Measurements from ENCODE around the gene NOXO1. TPM values are rescaled to one million over a fixed set of nuclear protein-coding genes. Genes with fewer than 3 reads are reported as not detected.
A peak's percentile ranks its signal among the peaks of the same experiment; 100 is the strongest.

The NOXO1 gene
- total RNA-seq, 2 experiments from 2014 or later = 0.56 to 0.99 TPM

- no peak overlapping the region for H3K27ac ChIP-seq (ENCODE audit: low read depth in 1 of 2, low read length in 2 of 2)
- no peaks in the 10 kb centered on the region for H3K9me3 Mint-ChIP-seq
- TF ChIP-seq CTCF (IDR thresholded peaks at IDR 0.05) = no peak
- H3K4me3 Mint-ChIP-seq = peak overlapping the region; percentile 88
- ATAC-seq (ENCODE audit: poor library complexity) = peak; percentile 22
- peak in 1 of 14 experiments; percentile 25 for DNase-seq
- H3K27ac Mint-ChIP-seq = peak overlapping the region; percentile 42
- H3K36me3 ChIP-seq (ENCODE audit: insufficient read depth, low read length) = no peaks in the 10 kb centered on the region
- intact Hi-C loops (cut with DNase I, micrococcal nuclease) = loop anchor here (1.0 to 2.0 kb wide), 4 partner anchors 66 to 156 kb away; partner anchors contain the start of genes EME2 (in 2 of the 2) and MRPS34 (in 2 of the 2)
- H3K4me1 ChIP-seq (ENCODE audit: insufficient read depth, low read length) = peaks cover 11% of the 10 kb centered on the region
- H3K27me3 Mint-ChIP-seq = peaks cover 9% of the 10 kb centered on the region
- peak overlapping the region; percentile 42 for H3K4me3 ChIP-seq (ENCODE audit: low read length)
- no peaks in the 10 kb centered on the region for H3K36me3 Mint-ChIP-seq (ENCODE audit: low read depth)
- peaks cover under 1 to 2% of the 10 kb centered on the region in 2 experiments for H3K27me3 ChIP-seq (ENCODE audit: control insufficient read depth in 1 of 2, insufficient read depth in 2 of 2, low read length in 2 of 2)
- POLR2A ChIA-PET = interaction anchor here (0.6 to 1.5 kb wide), 4 partner anchors 12 to 226 kb away, joined by 3 to 8 read pairs (median 3); partner anchors contain the start of genes NUBP2, SPSB3 and TRAF7
- H3K4me1 Mint-ChIP-seq (ENCODE audit: low read depth) = no peaks in the 10 kb centered on the region
- no peaks in the 10 kb centered on the region for H3K9me3 ChIP-seq (ENCODE audit: control insufficient read depth in 1 of 2, insufficient read depth in 1 of 2, low read length in 2 of 2)
- CTCF ChIA-PET = interaction anchor here (0.6 to 1.2 kb wide), 3 partner anchors 63 to 566 kb away, joined by 3 read pairs; no protein-coding TSS in a partner anchor
Observed at GRCh38 chr16:1929105-1929504, 52.2 kb downstream of the NOXO1 start.

Other genes starting within 250 kb of the NOXO1 start
- gene NME3, start 209.9 kb downstream of the NOXO1 start, total RNA-seq = 10 to 100 TPM; 46.2 to 54.2 TPM
- gene EME2, start 208.7 kb downstream of the NOXO1 start, total RNA-seq = 10 to 100 TPM; 28.6 to 30.8 TPM
- gene MRPS34, start 208.3 kb downstream of the NOXO1 start, total RNA-seq = 10 to 100 TPM; 25.5 to 26.9 TPM
- 10 to 100 TPM; 86.3 to 87.6 TPM for gene SPSB3, start 198.9 kb downstream of the NOXO1 start, total RNA-seq
- gene NUBP2, start 198.5 kb downstream of the NOXO1 start, total RNA-seq = 10 to 100 TPM; 36.4 to 38.1 TPM
- gene IGFALS, start 187.8 kb downstream of the NOXO1 start, total RNA-seq = under 1 TPM; 0.67 to 0.80 TPM
- gene HAGH, start 154.6 kb downstream of the NOXO1 start, total RNA-seq = 10 to 100 TPM; 20.9 to 22.7 TPM
- 1 to 10 TPM; 4.1 to 4.5 TPM for gene FAHD1, start 154.3 kb downstream of the NOXO1 start, total RNA-seq
- gene MEIOB, start 109.3 kb downstream of the NOXO1 start, total RNA-seq = not detected
- gene HS3ST6, start 63.1 kb downstream of the NOXO1 start, total RNA-seq = not detected
- gene MSRB1, start 38.3 kb downstream of the NOXO1 start, total RNA-seq = 1 to 10 TPM; 2.3 to 2.4 TPM
- gene RPL3L, start 26.8 kb downstream of the NOXO1 start, total RNA-seq = not detected
- 10 to 100 TPM; 40.7 to 41.1 TPM for gene NDUFB10, start 21.9 kb downstream of the NOXO1 start, total RNA-seq
- 1,000 to 10,000 TPM; 3,604 to 3,755 TPM for gene RPS2, start 16.6 kb downstream of the NOXO1 start, total RNA-seq
- not detected for gene RNF151, start 14.6 kb downstream of the NOXO1 start, total RNA-seq
- 10 to 100 TPM; 12.7 to 15.5 TPM for gene TBL3, start 9.4 kb downstream of the NOXO1 start, total RNA-seq
- gene GFER, start 2.7 kb upstream of the NOXO1 start, total RNA-seq = 10 to 100 TPM; 14.5 TPM
- 1 to 10 TPM; 3.8 to 3.9 TPM for gene SYNGR3, start 8.5 kb upstream of the NOXO1 start, total RNA-seq
- gene ZNF598, start 28.4 kb upstream of the NOXO1 start, total RNA-seq = 10 to 100 TPM; 39.7 to 43.6 TPM
- gene NPW, start 38.3 kb upstream of the NOXO1 start, total RNA-seq = under 1 TPM in 1 of 2 experiments, not detected in 1; 0.80 TPM
- 1 to 10 TPM; 1.9 to 2.0 TPM for gene NHERF2, start 45.4 kb upstream of the NOXO1 start, total RNA-seq
- gene NTHL1, start 66.4 kb upstream of the NOXO1 start, total RNA-seq = 1 to 10 TPM; 2.7 to 2.9 TPM
- 10 to 100 TPM; 83.0 to 85.0 TPM for gene TSC2, start 66.5 kb upstream of the NOXO1 start, total RNA-seq
- 10 to 100 TPM; 80.3 to 85.6 TPM for gene PKD1, start 154.4 kb upstream of the NOXO1 start, total RNA-seq
- gene RAB26, start 167.2 kb upstream of the NOXO1 start, total RNA-seq = not detected
- 10 to 100 TPM; 19.9 to 24.0 TPM for gene TRAF7, start 174.3 kb upstream of the NOXO1 start, total RNA-seq
- under 1 TPM in 1 of 2 experiments, not detected in 1; 0.06 TPM for gene CASKIN1, start 215.1 kb upstream of the NOXO1 start, total RNA-seq
- gene MLST8, start 224.0 kb upstream of the NOXO1 start, total RNA-seq = 10 to 100 TPM; 22.9 to 26.4 TPM
- gene BRICD5, start 229.4 kb upstream of the NOXO1 start, total RNA-seq = 1 to 10 TPM; 4.2 to 5.0 TPM
- 1 to 10 TPM; 8.1 to 8.5 TPM for gene PGP, start 233.4 kb upstream of the NOXO1 start, total RNA-seq
- gene E4F1, start 242.1 kb upstream of the NOXO1 start, total RNA-seq = 10 to 100 TPM; 31.8 to 33.8 TPM

All from CD4-positive, alpha-beta T cell (primary cell).